Measurements from ENCODE around the gene PTPMT1.

- TF ChIP-seq CTCF (IDR thresholded peaks at IDR 0.05; ENCODE audit: low read depth, low read length, poor library complexity, severe bottlenecking): no peak
- no peak for TF ChIP-seq EZH2phosphoT487 (IDR thresholded peaks at IDR 0.05; ENCODE audit: borderline replicate concordance, low read length)
Observed at GRCh38 chr11:47603295-47603694, 37.9 kb downstream of the PTPMT1 start.

All from DOHH2 (cell line).